Spleen (tissue), 7 donors: Measurements from ENCODE around the gene GJA3.

Experiments
- CTCF ChIP-seq, 11 experiments: fragments of 200-600 bp in 7 of 11; fragments of 450-650 bp in 4 of 11; sonication (generic) in 4 of 11; IDR thresholded peaks in 8 of 11; conservative IDR thresholded peaks in 3 of 11; 1 replicate in 7 of 11; 2 replicates in 4 of 11; pipeline versions ENCODE4 v1.4.0 to v1.8.0; 2016 to 2021; ENCODE audit warnings: antibody characterized with exemption in 11 of 11, inconsistent platforms in 4 of 11, mild to moderate bottlenecking in 1 of 11
- POLR2A ChIP-seq, 3 donors: fragments of 450-650 bp; IDR thresholded peaks; one replicate each; pipeline ENCODE4 v1.5.1; 2017; ENCODE audit warnings: antibody characterized with exemption in 3 of 3, mild to moderate bottlenecking in 1 of 3
- POLR2AphosphoS5 ChIP-seq, 3 donors: sonication (generic); formaldehyde crosslinking; IDR thresholded peaks; one replicate each; pipeline ENCODE4 v1.5.1; 2017; ENCODE audit warnings: antibody characterized with exemption in 3 of 3
- donor health status: DM: no; HTN: no; CAD: no; lungs with moderate emphysema.
- donor health status: DM: no; HTN: no; CAD: no.
- donor health status: DM: no; HTN: no; CAD: no.

- no peak for TF ChIP-seq CTCF (IDR thresholded peaks at IDR 0.05 in 8 of 11, conservative IDR thresholded peaks at IDR 0.05 in 3 of 11)
- no peak for TF ChIP-seq POLR2A (IDR thresholded peaks at IDR 0.05)
- TF ChIP-seq POLR2AphosphoS5 (IDR thresholded peaks at IDR 0.05): no peak
These were observed 9.2 kb downstream of the GJA3 start for GRCh38 chr13:20151612-20152011.
